ENCODE data around the gene SEMA3G.

SEMA3G gene

DNA sequence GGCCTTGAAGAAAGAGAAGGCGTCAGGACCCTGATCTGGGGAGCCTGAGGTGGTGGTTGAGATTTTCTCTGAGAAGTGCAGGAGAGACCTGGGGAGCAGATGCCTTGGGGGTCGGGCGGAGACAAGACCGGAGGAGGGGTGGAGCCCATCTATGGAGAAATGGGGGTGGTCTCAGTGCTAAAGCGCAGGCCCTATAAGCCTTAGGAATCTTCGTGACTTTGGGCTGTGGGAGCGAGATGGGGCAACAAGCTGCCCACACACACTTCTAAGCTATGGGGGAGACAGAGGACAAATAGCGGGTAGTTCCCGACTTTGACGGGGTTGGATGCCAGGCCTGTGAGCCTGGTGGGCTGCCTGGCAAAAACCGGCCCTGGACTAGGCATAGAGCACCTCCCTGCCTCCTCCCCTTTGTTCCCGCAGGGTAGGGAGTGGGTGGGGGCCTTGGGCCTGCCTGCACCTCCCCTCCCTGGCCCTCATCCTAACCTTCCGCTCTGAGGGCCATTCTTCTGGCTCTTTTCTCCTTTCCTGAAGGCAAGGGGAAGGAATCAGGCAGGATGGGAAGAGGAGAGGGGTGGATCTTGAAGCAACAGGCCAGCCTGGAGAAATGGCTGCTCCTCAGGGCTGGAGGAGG is 11.4 kb upstream of the SEMA3G start:
- H3K27me3 ChIP-seq (ENCODE audit: control insufficient read depth, insufficient read depth, low read length): no peaks in the 10 kb centered on the region
- H3K27ac ChIP-seq (ENCODE audit: low read length): no peak overlapping the region
- peak overlapping the region; percentile 87 for H3K4me3 ChIP-seq (ENCODE audit: low read length)
- peak overlapping the region; percentile 78 for H3K9ac ChIP-seq (ENCODE audit: low read length)
- peaks cover 8% of the 10 kb centered on the region for H3K4me1 ChIP-seq (ENCODE audit: control insufficient read depth, low read depth, low read length)
- peaks cover 34% of the 10 kb centered on the region for H3K36me3 ChIP-seq (ENCODE audit: control insufficient read depth, low read depth, low read length)
- H3K9me3 ChIP-seq (ENCODE audit: control insufficient read depth, low read depth, low read length): no peaks in the 10 kb centered on the region

DNA sequence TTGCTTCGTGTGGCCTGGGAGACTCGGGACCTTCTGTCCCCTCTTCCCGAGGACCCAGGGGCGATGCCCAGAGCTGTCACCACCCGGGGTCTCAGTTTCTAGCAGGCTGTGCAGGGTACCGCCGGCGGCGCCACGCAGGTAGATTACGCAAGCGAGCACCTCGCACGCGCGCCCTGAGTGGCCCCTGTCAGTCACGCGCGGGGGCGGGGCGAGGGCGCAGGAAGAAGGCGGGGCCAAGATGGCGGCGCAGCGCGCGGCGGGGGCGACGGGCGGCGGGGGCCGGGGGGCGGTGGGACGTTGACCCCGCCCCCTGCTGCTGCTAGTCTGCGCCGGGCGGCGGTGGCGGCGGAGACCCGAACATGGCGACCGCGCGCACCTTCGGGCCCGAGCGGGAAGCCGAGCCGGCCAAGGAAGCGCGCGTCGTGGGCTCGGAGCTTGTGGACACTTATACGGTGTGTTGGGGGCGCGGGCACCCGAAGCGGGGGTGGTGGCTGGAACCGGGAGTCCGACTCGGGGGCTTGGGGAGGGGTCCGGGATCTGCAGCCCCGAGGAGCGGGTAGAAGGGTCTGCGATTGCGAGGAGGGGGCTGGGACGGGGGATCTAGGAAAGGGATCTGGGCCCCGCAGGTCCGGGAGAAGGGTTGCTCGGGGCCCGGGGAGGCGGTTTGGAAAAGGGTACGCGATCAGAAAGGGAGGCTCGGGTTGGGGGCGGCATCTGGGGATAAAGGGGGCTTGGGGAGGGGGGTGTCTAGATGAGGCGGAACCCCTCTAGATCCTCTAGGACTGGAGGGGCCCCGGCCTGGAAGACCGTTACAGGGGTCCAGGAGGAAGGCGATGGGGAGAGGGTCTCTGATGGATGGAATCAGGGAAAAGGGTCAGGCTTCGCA is 10.6 kb upstream of the SEMA3G start, which contains the start of gene NISCH:
Gene NISCH, plus strand, starts transcription at position 322 of the 886 bp plus-strand sequence. Its CDS starts 38 bp downstream, at position 360.
- Histone ChIP-seq H3K4me1 (ENCODE audit: control insufficient read depth, low read depth, low read length) (peaks cover 8% of the 10 kb centered on the region), H3K27ac (ENCODE audit: low read length) (no peak within 1 kb of the TSS), H3K9me3 (ENCODE audit: control insufficient read depth, low read depth, low read length) (no peaks in the 10 kb centered on the region), H3K4me3 (ENCODE audit: low read length) (peak within 1 kb of the TSS; percentile 87), H3K36me3 (ENCODE audit: control insufficient read depth, low read depth, low read length) (peaks cover 26% of the 10 kb centered on the region), H3K9ac (ENCODE audit: low read length) (peak within 1 kb of the TSS; percentile 78), H3K27me3 (ENCODE audit: control insufficient read depth, insufficient read depth, low read length) (no peaks in the 10 kb centered on the region)

GRCh38 chr3:52454938-52455282 is 10.0 kb upstream of the SEMA3G start:
- Histone ChIP-seq H3K4me3 (ENCODE audit: low read length) (peak overlapping the region; percentile 87), H3K4me1 (ENCODE audit: control insufficient read depth, low read depth, low read length) (peaks cover 8% of the 10 kb centered on the region), H3K9me3 (ENCODE audit: control insufficient read depth, low read depth, low read length) (no peaks in the 10 kb centered on the region), H3K9ac (ENCODE audit: low read length) (peak overlapping the region; percentile 11), H3K27ac (ENCODE audit: low read length) (no peak overlapping the region), H3K36me3 (ENCODE audit: control insufficient read depth, low read depth, low read length) (peaks cover 22% of the 10 kb centered on the region), H3K27me3 (ENCODE audit: control insufficient read depth, insufficient read depth, low read length) (no peaks in the 10 kb centered on the region)

DNA sequence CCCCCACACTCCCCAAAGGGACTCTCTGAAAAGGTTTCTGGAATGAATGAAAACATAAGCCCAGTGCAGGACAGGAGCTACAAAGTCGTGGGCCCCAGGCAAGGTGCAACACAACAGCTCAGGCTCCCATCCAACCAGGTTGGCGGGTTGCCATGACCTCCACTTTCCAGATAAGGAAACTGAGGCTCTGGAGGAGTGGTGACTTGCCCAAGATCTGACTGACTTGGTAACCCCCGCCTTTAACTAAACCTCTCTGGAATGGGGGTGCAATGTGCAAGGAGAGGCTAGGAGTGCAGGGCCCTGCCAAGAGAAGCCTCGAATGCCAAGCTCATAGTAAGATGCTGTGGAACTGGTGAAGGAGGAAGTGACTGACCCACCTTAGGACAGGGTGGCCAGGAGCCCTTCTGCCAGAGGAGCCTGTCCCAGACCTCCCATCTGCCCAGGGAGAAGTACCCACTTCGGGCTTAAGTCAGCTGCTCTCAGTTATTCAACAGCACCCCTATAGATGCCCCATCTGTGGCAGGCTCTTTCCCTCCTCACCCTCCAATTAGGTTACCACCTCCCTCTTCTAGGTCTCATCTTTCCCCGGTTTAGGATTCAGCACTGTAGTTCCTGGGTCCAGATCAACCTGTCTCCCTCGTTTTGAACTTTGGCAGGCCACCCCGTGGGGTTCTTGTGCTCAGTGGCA is 9.5 kb upstream of the SEMA3G start:
- Histone ChIP-seq H3K36me3 (ENCODE audit: control insufficient read depth, low read depth, low read length) (peaks cover 18% of the 10 kb centered on the region), H3K4me3 (ENCODE audit: low read length) (no peak overlapping the region), H3K4me1 (ENCODE audit: control insufficient read depth, low read depth, low read length) (peaks cover 8% of the 10 kb centered on the region), H3K27ac (ENCODE audit: low read length) (no peak overlapping the region), H3K9ac (ENCODE audit: low read length) (no peak overlapping the region), H3K27me3 (ENCODE audit: control insufficient read depth, insufficient read depth, low read length) (no peaks in the 10 kb centered on the region), H3K9me3 (ENCODE audit: control insufficient read depth, low read depth, low read length) (no peaks in the 10 kb centered on the region)

DNA sequence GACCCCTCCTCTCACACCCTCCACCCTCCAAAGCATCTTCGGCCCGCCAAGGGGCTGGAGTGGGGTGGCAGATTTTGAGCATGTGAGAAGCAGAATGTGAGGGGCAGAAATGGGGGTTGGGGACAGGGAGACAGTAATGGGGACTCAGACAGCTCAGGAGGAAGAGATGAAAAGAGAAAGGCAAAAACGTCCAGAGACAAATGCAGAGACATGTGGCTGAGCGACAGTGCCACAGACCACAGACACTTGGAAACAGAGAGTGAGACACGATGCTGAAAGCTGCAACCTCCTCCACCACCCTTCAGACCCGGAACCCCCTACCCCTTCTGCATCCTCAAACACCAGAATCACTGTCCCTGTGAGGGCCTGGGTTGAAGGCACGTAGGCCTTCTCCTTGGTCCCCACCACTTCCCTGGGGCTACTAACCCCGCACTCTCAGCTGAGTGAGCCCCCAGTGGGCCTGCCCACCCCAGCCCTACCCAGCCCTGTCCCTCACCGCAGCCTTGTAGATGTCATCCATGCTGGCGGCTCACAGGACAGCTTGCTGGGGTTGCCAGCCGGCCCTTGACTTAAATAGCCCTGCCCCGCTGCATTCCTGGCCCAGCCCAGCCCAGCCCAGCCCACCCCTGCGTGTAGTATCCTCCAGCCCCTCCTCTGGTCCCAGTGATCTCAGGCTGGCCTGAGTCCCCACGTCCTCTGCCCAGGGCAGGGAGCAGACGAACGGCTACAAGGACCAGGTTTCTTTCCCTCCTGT is 8.8 kb upstream of the SEMA3G start, which contains the start of gene TNNC1:
Gene TNNC1, minus strand, starts transcription at position 546 of the 754 bp plus-strand sequence. Its CDS starts 26 bp downstream, at position 520.
- H3K9me3 ChIP-seq (ENCODE audit: control insufficient read depth, low read depth, low read length): no peaks in the 10 kb centered on the region
- H3K9ac ChIP-seq (ENCODE audit: low read length): no peak within 1 kb of the TSS
- no peak within 1 kb of the TSS for H3K27ac ChIP-seq (ENCODE audit: low read length)
- peak within 1 kb of the TSS; percentile 87 for H3K4me3 ChIP-seq (ENCODE audit: low read length)
- peaks cover 8% of the 10 kb centered on the region for H3K4me1 ChIP-seq (ENCODE audit: control insufficient read depth, low read depth, low read length)
- peaks cover 12% of the 10 kb centered on the region for H3K36me3 ChIP-seq (ENCODE audit: control insufficient read depth, low read depth, low read length)
- no peaks in the 10 kb centered on the region for H3K27me3 ChIP-seq (ENCODE audit: control insufficient read depth, insufficient read depth, low read length)

- Histone ChIP-seq H3K36me3 (ENCODE audit: control insufficient read depth, low read depth, low read length) (peaks cover 2% of the 10 kb centered on the region), H3K27me3 (ENCODE audit: control insufficient read depth, insufficient read depth, low read length) (no peaks in the 10 kb centered on the region), H3K9me3 (ENCODE audit: control insufficient read depth, low read depth, low read length) (no peaks in the 10 kb centered on the region), H3K4me3 (ENCODE audit: low read length) (no peak overlapping the region), H3K27ac (ENCODE audit: low read length) (no peak overlapping the region), H3K9ac (ENCODE audit: low read length) (no peak overlapping the region), H3K4me1 (ENCODE audit: control insufficient read depth, low read depth, low read length) (peaks cover 8% of the 10 kb centered on the region)
Observed at GRCh38 chr3:52452570-52453221, 7.8 kb upstream of the SEMA3G start.

GRCh38 chr3:52452126-52452525 is 7.2 kb upstream of the SEMA3G start:
- Histone ChIP-seq H3K4me3 (ENCODE audit: low read length) (no peak overlapping the region), H3K4me1 (ENCODE audit: control insufficient read depth, low read depth, low read length) (peaks cover 8% of the 10 kb centered on the region)

DNA sequence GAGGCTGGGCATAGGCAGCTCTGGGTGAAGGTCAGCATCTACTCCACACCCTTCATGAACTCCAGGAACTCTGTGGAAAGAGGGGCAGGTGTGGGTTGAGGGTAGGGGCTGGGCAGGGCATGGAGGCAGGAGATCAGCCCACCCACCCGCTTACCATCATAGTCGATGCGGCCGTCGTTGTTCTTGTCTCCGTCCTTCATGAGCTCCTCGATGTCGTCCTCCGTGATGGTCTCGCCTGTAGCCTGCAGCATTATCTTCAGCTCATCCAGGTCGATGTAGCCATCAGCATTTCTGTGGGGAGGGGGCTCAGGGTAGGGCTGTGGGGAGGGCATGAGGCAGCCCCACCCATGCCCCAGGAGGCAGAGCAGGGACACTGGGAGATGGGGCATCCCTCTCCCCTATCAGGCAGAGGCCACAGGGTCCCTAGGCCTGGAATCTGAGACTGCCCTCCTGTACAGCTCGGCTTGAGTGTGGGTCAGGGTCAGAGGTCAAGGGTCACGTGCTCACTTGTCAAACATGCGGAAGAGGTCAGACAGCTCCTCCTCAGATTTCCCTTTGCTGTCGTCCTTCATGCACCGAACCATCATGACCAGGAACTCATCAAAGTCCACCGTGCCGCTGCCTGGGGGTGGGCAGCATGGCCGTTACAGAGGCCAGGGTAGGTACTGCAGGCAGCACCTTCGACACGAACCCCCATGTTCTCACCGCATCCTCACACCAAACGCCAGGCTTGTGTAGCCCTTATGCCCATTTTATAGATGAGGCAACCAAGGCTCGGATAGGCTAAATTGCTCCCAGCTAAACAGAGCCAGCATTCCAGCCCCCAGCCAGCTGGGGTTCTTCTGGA is 6.6 kb upstream of the SEMA3G start:
- no peak overlapping the region for H3K4me3 ChIP-seq (ENCODE audit: low read length)
- H3K27me3 ChIP-seq (ENCODE audit: control insufficient read depth, insufficient read depth, low read length): no peaks in the 10 kb centered on the region
- H3K9me3 ChIP-seq (ENCODE audit: control insufficient read depth, low read depth, low read length): no peaks in the 10 kb centered on the region
- H3K27ac ChIP-seq (ENCODE audit: low read length): no peak overlapping the region
- no peaks in the 10 kb centered on the region for H3K36me3 ChIP-seq (ENCODE audit: control insufficient read depth, low read depth, low read length)
- peaks cover 8% of the 10 kb centered on the region for H3K4me1 ChIP-seq (ENCODE audit: control insufficient read depth, low read depth, low read length)
- H3K9ac ChIP-seq (ENCODE audit: low read length): no peak overlapping the region

More at GRCh38 chr3:52452126-52452525, 7.2 kb upstream of the SEMA3G start:
- H3K9ac ChIP-seq (ENCODE audit: low read length): no peak overlapping the region
- no peaks in the 10 kb centered on the region for H3K36me3 ChIP-seq (ENCODE audit: control insufficient read depth, low read depth, low read length)
- H3K27ac ChIP-seq (ENCODE audit: low read length): no peak overlapping the region
- no peaks in the 10 kb centered on the region for H3K9me3 ChIP-seq (ENCODE audit: control insufficient read depth, low read depth, low read length)
- no peaks in the 10 kb centered on the region for H3K27me3 ChIP-seq (ENCODE audit: control insufficient read depth, insufficient read depth, low read length)

DNA sequence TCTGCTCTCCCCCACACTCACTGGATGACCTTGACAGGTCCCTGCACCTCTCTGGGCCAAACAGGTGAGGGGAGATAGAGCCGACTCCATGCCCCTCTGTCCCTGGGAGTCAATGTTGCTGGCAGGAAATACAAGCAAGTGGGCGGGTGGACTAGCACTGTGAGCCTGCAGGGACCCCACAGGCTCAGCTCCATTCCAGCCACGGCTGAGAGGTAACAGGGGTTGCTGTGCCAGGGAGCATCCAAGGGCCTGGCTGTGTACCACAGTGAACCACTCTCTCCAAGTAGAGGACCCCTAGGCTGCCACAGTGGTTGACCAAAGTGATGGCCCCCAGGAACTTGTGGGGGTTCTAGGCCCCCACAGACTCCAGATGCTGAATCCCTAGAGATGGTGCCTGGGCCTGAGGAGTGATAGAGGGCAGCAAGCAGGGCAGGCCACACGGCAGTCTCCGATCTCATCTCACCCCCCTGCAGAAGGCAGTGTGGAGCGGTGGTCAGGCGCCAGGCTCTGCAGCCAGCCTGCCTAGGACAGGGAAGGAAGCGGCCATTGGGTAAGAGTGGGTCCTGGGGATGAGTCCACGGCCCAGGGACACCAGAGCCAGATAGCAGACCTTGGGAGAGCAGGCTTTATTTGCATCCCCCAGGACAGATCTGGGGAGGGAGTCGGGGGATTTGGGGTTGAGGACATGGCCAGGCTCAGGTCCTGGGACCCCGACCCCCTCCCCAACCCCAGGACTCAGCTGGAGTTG is 5.8 kb upstream of the SEMA3G start:
- no peak overlapping the region for H3K4me3 ChIP-seq (ENCODE audit: low read length)
- H3K4me1 ChIP-seq (ENCODE audit: control insufficient read depth, low read depth, low read length): peaks cover 8% of the 10 kb centered on the region
- H3K9me3 ChIP-seq (ENCODE audit: control insufficient read depth, low read depth, low read length): no peaks in the 10 kb centered on the region
- H3K27ac ChIP-seq (ENCODE audit: low read length): no peak overlapping the region
- no peak overlapping the region for H3K9ac ChIP-seq (ENCODE audit: low read length)
- no peaks in the 10 kb centered on the region for H3K27me3 ChIP-seq (ENCODE audit: control insufficient read depth, insufficient read depth, low read length)
- H3K36me3 ChIP-seq (ENCODE audit: control insufficient read depth, low read depth, low read length): no peaks in the 10 kb centered on the region

Data from iPS-18a (cell line).